Nephron (organoid): ENCODE measurements around the gene PIK3R5.

Experiments used
- H3K27ac Mint-ChIP-seq, 3 experiments: 2 replicates each; pipeline ENCODE4 v1.8.0; 2020; ENCODE audit warnings: mixed read lengths in 3 of 3, mild to moderate bottlenecking in 2 of 3, moderate library complexity in 1 of 3
- H3K27me3 Mint-ChIP-seq: 2 replicates; pipeline ENCODE4 v1.8.0; 2021; ENCODE audit warnings: low read depth, mild to moderate bottlenecking, moderate library complexity, mixed read lengths
- H3K36me3 Mint-ChIP-seq: 2 replicates; pipeline ENCODE4 v1.8.0; 2020; ENCODE audit warnings: low read depth, mixed read lengths
- H3K4me1 Mint-ChIP-seq: 2 replicates; pipeline ENCODE4 v1.8.0; 2020; ENCODE audit warnings: mixed read lengths
- H3K4me3 Mint-ChIP-seq, 3 experiments: 2 replicates each; pipeline ENCODE4 v1.8.0; 2020; ENCODE audit warnings: mild to moderate bottlenecking in 3 of 3, mixed read lengths in 3 of 3, moderate library complexity in 2 of 3
- H3K9me3 Mint-ChIP-seq: 2 replicates; pipeline ENCODE4 v1.8.0; 2020; ENCODE audit warnings: mixed read lengths
- CTCF ChIP-seq, 3 experiments: fragments of 200-600 bp; sonication (generic); IDR thresholded peaks; one replicate each; pipeline ENCODE4 v1.5.0; 2021; ENCODE audit warnings: antibody characterized with exemption in 3 of 3; ENCODE audit not compliant: unreplicated experiment in 3 of 3

The PIK3R5 gene

GRCh38 chr17:8924595-8924994, 40.9 kb downstream of the PIK3R5 start:
- Mint-ChIP-seq H3K27me3 (no peaks in the 10 kb centered on the region), H3K9me3 (peaks cover 28% of the 10 kb centered on the region), H3K27ac (no peak overlapping the region), H3K4me1 (peaks cover 5% of the 10 kb centered on the region), H3K36me3 (no peaks in the 10 kb centered on the region), H3K4me3 (no peak overlapping the region)
- no peak for TF ChIP-seq CTCF (IDR thresholded peaks at IDR 0.05; ENCODE audit: unreplicated experiment in 3 of 3)

DNA sequence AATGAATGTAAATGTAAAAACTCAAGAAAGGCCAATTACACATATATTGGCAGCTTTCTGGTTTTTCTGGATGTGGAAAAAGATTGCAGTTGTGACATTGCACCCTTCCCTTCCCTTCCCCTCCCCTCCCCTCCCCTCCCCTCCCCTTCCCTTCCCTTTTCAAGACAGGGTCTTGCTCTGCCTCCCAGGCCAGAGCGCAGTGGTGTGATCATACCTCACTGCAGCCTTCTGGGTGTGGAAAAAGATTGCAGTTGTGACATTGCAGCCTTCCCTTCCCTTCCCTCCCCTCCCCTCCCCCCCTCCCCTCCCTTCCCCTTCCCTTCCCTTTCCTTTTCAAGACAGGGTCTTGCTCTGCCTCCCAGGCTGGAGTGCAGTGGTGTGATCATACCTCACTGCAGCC, 41.7 kb downstream of the PIK3R5 start:
- Mint-ChIP-seq H3K4me3 (no peak overlapping the region), H3K27ac (no peak overlapping the region), H3K4me1 (peaks cover 5% of the 10 kb centered on the region), H3K9me3 (peaks cover 28% of the 10 kb centered on the region), H3K27me3 (no peaks in the 10 kb centered on the region), H3K36me3 (no peaks in the 10 kb centered on the region)
- TF ChIP-seq CTCF (IDR thresholded peaks at IDR 0.05; ENCODE audit: unreplicated experiment in 3 of 3): no peak

- Mint-ChIP-seq H3K27me3 (no peaks in the 10 kb centered on the region), H3K4me3 (no peak overlapping the region), H3K36me3 (no peaks in the 10 kb centered on the region), H3K4me1 (peaks cover 5% of the 10 kb centered on the region), H3K9me3 (peaks cover 22% of the 10 kb centered on the region), H3K27ac (no peak overlapping the region)
- no peak for TF ChIP-seq CTCF (IDR thresholded peaks at IDR 0.05; ENCODE audit: unreplicated experiment in 3 of 3)
Measured at GRCh38 chr17:8922928-8923327, 42.6 kb downstream of the PIK3R5 start.

DNA sequence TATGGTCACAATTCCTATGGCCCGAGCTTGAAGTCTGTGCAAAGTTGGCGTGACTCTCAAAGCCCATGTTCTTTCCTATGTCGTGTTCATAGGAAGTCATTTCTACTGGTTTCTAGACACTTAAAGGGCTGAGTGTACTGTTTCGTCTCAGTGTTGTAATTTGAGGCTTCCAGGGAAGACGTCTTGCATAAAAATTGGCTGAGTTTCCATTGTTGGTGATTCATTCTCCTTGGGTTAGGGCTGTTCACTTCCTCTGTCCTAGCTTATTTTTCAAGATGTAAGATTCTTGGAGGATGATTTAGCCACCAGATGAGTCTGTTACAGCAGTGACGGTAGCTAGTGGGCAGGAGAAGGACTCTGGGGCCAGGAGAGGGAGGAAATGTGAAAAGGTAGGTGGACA, 43.1 kb downstream of the PIK3R5 start:
- TF ChIP-seq CTCF (IDR thresholded peaks at IDR 0.05; ENCODE audit: unreplicated experiment in 3 of 3): no peak
- no peaks in the 10 kb centered on the region for H3K27me3 Mint-ChIP-seq
- no peaks in the 10 kb centered on the region for H3K36me3 Mint-ChIP-seq
- H3K4me3 Mint-ChIP-seq: no peak overlapping the region
- H3K27ac Mint-ChIP-seq: no peak overlapping the region
- peaks cover 5% of the 10 kb centered on the region for H3K4me1 Mint-ChIP-seq
- peaks cover 23% of the 10 kb centered on the region for H3K9me3 Mint-ChIP-seq

- no peak for TF ChIP-seq CTCF (IDR thresholded peaks at IDR 0.05; ENCODE audit: unreplicated experiment in 3 of 3)
- H3K36me3 Mint-ChIP-seq: peaks cover 5% of the 10 kb centered on the region
- H3K9me3 Mint-ChIP-seq: peaks cover 26% of the 10 kb centered on the region
- peaks cover 5% of the 10 kb centered on the region for H3K4me1 Mint-ChIP-seq
- H3K27ac Mint-ChIP-seq: no peak overlapping the region
- H3K4me3 Mint-ChIP-seq: no peak overlapping the region
- no peaks in the 10 kb centered on the region for H3K27me3 Mint-ChIP-seq
Measured at GRCh38 chr17:8921147-8921546, 44.4 kb downstream of the PIK3R5 start.

DNA sequence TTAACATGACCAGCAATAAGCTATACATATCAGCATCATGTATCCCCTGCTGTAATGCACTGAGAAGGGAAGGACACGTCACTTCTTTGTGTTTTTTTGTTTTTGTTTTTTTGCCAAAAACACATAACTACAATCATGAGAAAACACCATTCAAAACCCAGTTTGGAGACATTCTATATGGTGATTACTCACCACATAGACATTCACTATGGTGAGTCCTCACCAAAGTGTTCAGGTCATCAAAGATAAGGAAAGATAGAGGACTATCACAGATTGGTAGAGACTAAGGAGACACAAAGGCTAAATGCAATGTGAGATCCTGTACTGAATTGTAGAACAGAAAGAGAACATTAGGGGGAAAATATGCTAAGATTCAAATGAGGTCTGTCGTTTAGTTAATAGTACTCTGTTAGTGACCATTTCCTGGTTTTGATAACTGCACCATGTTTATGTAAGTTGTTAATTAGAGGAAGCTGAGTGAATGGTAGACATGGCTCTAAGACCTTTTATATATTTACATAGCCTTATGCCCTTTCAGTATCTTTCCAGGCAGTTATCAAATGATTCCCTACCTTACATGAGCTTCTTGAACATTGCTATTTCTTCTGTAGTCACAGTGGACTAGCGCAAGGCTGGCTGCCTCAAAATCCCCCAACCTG, 46.6 kb downstream of the PIK3R5 start:
- H3K27me3 Mint-ChIP-seq: peaks cover 6% of the 10 kb centered on the region
- TF ChIP-seq CTCF (IDR thresholded peaks at IDR 0.05; ENCODE audit: unreplicated experiment in 3 of 3): no peak

More for the DNA sequence above, 46.6 kb downstream of the PIK3R5 start:
- peaks cover 5% of the 10 kb centered on the region for H3K36me3 Mint-ChIP-seq
- no peak overlapping the region for H3K27ac Mint-ChIP-seq
- H3K9me3 Mint-ChIP-seq: peaks cover 26% of the 10 kb centered on the region
- H3K4me1 Mint-ChIP-seq: peaks cover 5% of the 10 kb centered on the region
- no peak overlapping the region for H3K4me3 Mint-ChIP-seq
